DND-41 (cell line): ENCODE results near the gene MAML3.

Experiments
- ATAC-seq: fragments of 200-7000 bp; cut with Tn5 transposase; 3 replicates; pipeline ENCODE4 v1.9.1; 2021; ENCODE audit warnings: low read depth; ENCODE audit not compliant: insufficient read depth
- DNase-seq: peaks from one replicate; pipeline ENCODE4 v3.0.0-alpha.2; 2020
- H2AFZ ChIP-seq: 2 replicates; pipeline ENCODE4 v1.6.0; 2012; ENCODE audit warnings: low read depth, low read length
- H3K27ac ChIP-seq: 2 replicates; pipeline ENCODE4 v1.5.1; 2012; ENCODE audit warnings: low read length, inconsistent platforms
- H3K27me3 ChIP-seq: fragments of 200-600 bp; sonication (generic); 2 replicates; pipeline ENCODE4 v1.6.0; 2012; ENCODE audit warnings: low read length, mild to moderate bottlenecking, inconsistent platforms; ENCODE audit not compliant: insufficient read depth, poor library complexity
- H3K36me3 ChIP-seq: 2 replicates; pipeline ENCODE4 v1.5.1; 2012; ENCODE audit warnings: low read length, inconsistent platforms; ENCODE audit not compliant: insufficient read depth
- H3K4me1 ChIP-seq: 2 replicates; pipeline ENCODE4 v1.5.1; 2012; ENCODE audit warnings: mild to moderate bottlenecking, low read length; ENCODE audit not compliant: insufficient read depth
- H3K4me2 ChIP-seq: 2 replicates; pipeline ENCODE4 v1.6.0; 2012; ENCODE audit warnings: mild to moderate bottlenecking, moderate library complexity, low read length, inconsistent platforms; ENCODE audit not compliant: insufficient read depth
- H3K4me3 ChIP-seq, 2 experiments: fragments of 200-600 bp in 1 of 2; shearing (Covaris generic) in 1 of 2; 2 replicates each; pipeline ENCODE4 v1.5.1; 2012 to 2016; ENCODE audit warnings: inconsistent platforms in 2 of 2, low read length in 2 of 2, mild to moderate bottlenecking in 2 of 2, low read depth in 1 of 2, moderate library complexity in 1 of 2
- H3K79me2 ChIP-seq: 2 replicates; pipeline ENCODE4 v1.6.0; 2012; ENCODE audit warnings: low read length, inconsistent platforms; ENCODE audit not compliant: insufficient read depth
- H3K9ac ChIP-seq: 2 replicates; pipeline ENCODE4 v1.6.0; 2012; ENCODE audit warnings: low read depth, mild to moderate bottlenecking, inconsistent platforms, low read length, moderate library complexity
- H3K9me3 ChIP-seq: 2 replicates; pipeline ENCODE4 v1.5.1; 2012; ENCODE audit warnings: low read length, moderate library complexity, mild to moderate bottlenecking, inconsistent platforms; ENCODE audit not compliant: insufficient read depth, severe bottlenecking
- H4K20me1 ChIP-seq: 2 replicates; pipeline ENCODE4 v1.6.0; 2012; ENCODE audit warnings: low read length; ENCODE audit not compliant: insufficient read depth
- EZH2 ChIP-seq: IDR thresholded peaks from 3 replicates; pipeline ENCODE4 v1.6.1; 2012; ENCODE audit warnings: borderline replicate concordance, low read depth, mild to moderate bottlenecking, moderate library complexity, low read length, inconsistent platforms; ENCODE audit not compliant: severe bottlenecking
- TF ChIP-seq, protein P1 (sequence below): IDR thresholded peaks from 2 replicates; pipeline ENCODE4 v1.5.1; 2012; ENCODE audit warnings: borderline replicate concordance, low read length, moderate library complexity, mild to moderate bottlenecking; ENCODE audit not compliant: poor library complexity, severe bottlenecking; ENCODE audit errors: extremely low read depth

MAML3 gene

DNA sequence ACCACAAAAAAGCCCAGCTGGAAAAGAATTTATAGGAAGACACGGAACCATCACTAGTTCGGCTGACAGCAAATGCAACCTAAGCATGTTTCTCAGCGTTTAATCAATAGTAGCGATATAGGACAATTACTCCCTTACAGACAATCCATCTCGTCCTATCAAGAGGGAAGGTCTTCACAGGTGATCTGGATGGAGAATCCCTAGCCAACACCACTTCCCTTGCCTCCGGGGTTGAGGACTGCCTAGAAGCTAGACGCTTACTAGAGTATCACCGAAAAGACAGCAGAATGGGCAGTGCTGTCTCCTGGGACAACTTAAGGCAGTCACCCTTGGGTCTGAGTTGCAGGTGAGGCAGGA, 32.1 kb upstream of the MAML3 start:
- ATAC-seq (no peak), DNase-seq (no peak)
- H3K9ac ChIP-seq, result no peak overlapping the region
- no peak overlapping the region for H2AFZ ChIP-seq
- no peaks in the 10 kb centered on the region for H3K27me3 ChIP-seq
- H3K79me2 ChIP-seq, result no peaks in the 10 kb centered on the region
- no peaks in the 10 kb centered on the region for H3K9me3 ChIP-seq
- H3K4me2 ChIP-seq, result no peak overlapping the region
- H3K36me3 ChIP-seq, result no peaks in the 10 kb centered on the region
- H3K27ac ChIP-seq, result no peak overlapping the region
- H3K4me1 ChIP-seq, result no peaks in the 10 kb centered on the region
- TF ChIP-seq, protein P1, sequence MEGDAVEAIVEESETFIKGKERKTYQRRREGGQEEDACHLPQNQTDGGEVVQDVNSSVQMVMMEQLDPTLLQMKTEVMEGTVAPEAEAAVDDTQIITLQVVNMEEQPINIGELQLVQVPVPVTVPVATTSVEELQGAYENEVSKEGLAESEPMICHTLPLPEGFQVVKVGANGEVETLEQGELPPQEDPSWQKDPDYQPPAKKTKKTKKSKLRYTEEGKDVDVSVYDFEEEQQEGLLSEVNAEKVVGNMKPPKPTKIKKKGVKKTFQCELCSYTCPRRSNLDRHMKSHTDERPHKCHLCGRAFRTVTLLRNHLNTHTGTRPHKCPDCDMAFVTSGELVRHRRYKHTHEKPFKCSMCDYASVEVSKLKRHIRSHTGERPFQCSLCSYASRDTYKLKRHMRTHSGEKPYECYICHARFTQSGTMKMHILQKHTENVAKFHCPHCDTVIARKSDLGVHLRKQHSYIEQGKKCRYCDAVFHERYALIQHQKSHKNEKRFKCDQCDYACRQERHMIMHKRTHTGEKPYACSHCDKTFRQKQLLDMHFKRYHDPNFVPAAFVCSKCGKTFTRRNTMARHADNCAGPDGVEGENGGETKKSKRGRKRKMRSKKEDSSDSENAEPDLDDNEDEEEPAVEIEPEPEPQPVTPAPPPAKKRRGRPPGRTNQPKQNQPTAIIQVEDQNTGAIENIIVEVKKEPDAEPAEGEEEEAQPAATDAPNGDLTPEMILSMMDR, result no peak
- no peak for TF ChIP-seq EZH2
- H3K4me3 ChIP-seq, result no peak overlapping the region
- no peaks in the 10 kb centered on the region for H4K20me1 ChIP-seq

DNA sequence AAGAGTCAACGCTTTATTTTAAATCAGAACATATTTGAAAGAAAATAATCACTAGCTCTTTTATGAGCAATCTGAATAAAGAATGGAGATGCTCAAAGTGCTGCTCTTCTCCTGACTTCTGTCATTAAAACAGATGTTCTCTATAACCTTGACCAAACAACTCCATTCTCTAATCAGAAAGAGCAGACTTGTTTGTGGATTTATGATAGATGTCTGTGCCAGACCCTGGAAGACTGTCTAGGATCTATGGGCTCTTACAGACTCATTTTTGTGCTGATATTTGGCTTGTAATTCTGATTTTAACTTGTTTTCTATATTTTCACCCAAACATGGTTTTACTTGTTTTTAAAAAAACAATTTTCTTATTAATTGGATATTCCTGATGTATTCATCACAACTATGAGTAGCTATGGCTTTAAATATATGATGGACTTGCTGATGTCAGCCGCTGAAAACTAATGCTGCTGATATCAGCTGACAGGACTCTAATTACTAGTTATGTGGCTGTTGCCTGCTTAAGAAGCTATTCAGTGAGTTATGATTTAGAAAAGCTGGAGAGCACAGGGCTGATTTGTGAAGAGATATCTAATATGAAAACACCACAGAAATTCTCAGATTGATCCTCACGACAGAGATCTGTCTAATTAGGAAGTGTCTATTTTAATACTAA, 31.6 kb upstream of the MAML3 start:
- H3K9me3 ChIP-seq, result no peaks in the 10 kb centered on the region
- H3K4me3 ChIP-seq, result no peak overlapping the region
- H3K4me1 ChIP-seq, result no peaks in the 10 kb centered on the region
- H3K36me3 ChIP-seq, result no peaks in the 10 kb centered on the region
- H3K79me2 ChIP-seq, result no peaks in the 10 kb centered on the region
- no peak overlapping the region for H3K27ac ChIP-seq
- no peak overlapping the region for H3K9ac ChIP-seq
- H3K4me2 ChIP-seq, result no peak overlapping the region
- DNase-seq, result no peak
- no peaks in the 10 kb centered on the region for H4K20me1 ChIP-seq
- no peak for ATAC-seq
- no peak overlapping the region for H2AFZ ChIP-seq
- TF ChIP-seq EZH2, result no peak
- H3K27me3 ChIP-seq, result no peaks in the 10 kb centered on the region

DNA sequence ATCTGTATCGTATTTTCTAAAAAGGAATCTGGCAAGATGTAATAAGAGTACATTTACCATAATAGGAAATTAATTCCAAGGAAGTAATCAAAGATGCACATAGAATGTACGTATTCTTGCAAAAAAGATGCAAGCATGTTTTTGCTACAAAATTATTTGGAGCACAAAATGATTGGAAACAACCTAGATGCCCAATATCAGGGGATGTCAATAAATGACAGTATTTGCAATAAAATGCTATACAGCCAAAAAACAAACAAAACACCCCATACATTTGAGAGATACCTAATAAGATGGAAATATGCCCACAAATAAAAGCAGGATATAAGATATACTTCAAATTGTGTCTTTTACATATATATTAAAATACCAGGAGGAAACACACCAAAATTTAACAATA, 29.3 kb upstream of the MAML3 start:
- H3K9me3 ChIP-seq, result no peaks in the 10 kb centered on the region
- ATAC-seq (no peak), DNase-seq (no peak)
- H3K9ac ChIP-seq, result no peak overlapping the region
- H3K4me1 ChIP-seq, result no peaks in the 10 kb centered on the region
- H3K36me3 ChIP-seq, result no peaks in the 10 kb centered on the region
- H3K27ac ChIP-seq, result no peak overlapping the region
- TF ChIP-seq EZH2, result no peak
- TF ChIP-seq, protein P1, result no peak
- no peaks in the 10 kb centered on the region for H3K79me2 ChIP-seq
- H3K4me2 ChIP-seq, result no peak overlapping the region
- no peak overlapping the region for H3K4me3 ChIP-seq
- no peak overlapping the region for H2AFZ ChIP-seq
- H4K20me1 ChIP-seq, result no peaks in the 10 kb centered on the region
- H3K27me3 ChIP-seq, result no peaks in the 10 kb centered on the region

DNA sequence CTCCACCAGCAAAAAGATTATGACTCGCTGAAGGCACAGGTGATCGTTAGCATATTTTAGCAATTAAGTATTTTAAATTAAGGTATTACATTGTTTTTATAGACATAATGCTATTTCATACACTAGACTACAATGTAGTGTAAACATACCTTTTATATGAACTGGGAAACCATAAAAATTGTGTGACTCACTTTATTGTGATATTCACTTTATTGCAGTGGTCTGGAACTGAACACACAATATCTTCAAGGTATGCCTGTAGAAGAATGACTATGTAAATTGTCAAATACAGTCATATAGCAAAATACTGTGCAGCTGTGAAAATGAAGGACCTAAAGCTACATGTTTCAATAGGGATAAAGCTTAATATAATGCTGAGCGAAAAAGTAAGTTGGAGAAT, 26.6 kb upstream of the MAML3 start:
- no peak overlapping the region for H2AFZ ChIP-seq
- no peak overlapping the region for H3K9ac ChIP-seq
- H3K9me3 ChIP-seq, result no peaks in the 10 kb centered on the region
- no peaks in the 10 kb centered on the region for H3K79me2 ChIP-seq
- H3K36me3 ChIP-seq, result no peaks in the 10 kb centered on the region
- no peak overlapping the region for H3K4me3 ChIP-seq
- ATAC-seq, result no peak
- no peak for TF ChIP-seq EZH2
- TF ChIP-seq, protein P1, result no peak
- H4K20me1 ChIP-seq, result no peaks in the 10 kb centered on the region
- DNase-seq, result no peak
- no peak overlapping the region for H3K4me2 ChIP-seq
- no peak overlapping the region for H3K27ac ChIP-seq
- H3K27me3 ChIP-seq, result no peaks in the 10 kb centered on the region
- no peaks in the 10 kb centered on the region for H3K4me1 ChIP-seq
